ENCODE results near the gene GDF10.

DNA sequence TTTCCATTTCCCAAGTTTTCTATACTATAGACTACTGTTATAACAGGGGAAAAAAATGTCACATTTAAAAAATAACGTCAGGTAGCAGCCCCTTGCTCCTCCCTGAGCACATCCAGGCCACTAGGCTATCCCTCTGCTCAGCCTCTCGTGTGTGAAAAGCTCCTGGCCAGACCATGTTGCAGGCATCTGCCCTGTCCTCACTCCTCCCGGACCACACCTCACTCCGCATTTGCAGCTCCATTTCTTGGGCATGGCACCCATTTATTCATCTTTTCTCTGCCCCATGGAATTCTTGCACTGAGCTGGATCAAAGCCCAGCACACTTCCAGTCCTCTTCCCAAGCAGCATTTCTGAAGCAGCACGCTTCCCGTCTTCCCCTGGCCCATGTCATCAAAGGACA is 20.8 kb downstream of the GDF10 start:
- TF ChIP-seq CTCF (optimal IDR thresholded peaks at IDR 0.05 in 1 of 3, IDR thresholded peaks at IDR 0.05 in 1 of 3, conservative IDR thresholded peaks at IDR 0.05 in 1 of 3; ENCODE audit: extremely low read depth in 1 of 3, insufficient read depth in 2 of 3, low read length in 3 of 3) (no peak), EZH2 (IDR thresholded peaks at IDR 0.05; ENCODE audit: low read length) (no peak)

Data from keratinocyte (primary cell).